ENCODE results near the gene TMEM191C. TPM values are rescaled to one million over a fixed set of nuclear protein-coding genes. Genes with fewer than 3 reads are reported as not detected.
"Not testable (repeated sequence)": the region's sequence is repeated elsewhere in the genome, so short reads cannot be mapped to it uniquely, and the experiment has no call there.

Gene TMEM191C
- total RNA-seq, 2 donors from 2014 or later, result 0.33 TPM; not detected in 1

DNA sequence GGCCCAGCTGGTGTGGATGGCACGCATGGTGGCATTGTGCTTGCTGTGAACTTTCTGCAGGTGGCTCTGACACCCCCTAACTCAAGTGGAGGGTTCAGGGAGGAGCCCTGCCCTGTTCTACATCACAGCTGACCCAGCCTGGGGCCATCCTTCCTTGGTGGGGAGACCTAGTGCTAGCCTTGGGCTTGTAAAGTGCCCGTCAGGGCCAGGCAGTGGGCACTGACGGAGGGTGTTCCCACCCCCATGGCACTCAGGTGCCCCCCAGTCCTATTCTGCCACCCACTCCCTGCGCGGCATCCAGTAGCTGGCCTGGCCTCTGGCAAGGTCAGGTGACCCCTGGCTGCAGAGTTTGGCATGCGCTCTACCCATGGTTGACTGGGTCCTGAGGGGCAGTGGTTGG, 26.0 kb upstream of the TMEM191C start:
- H3K27me3 ChIP-seq; H3K4me3 ChIP-seq; intact Hi-C loops (cut with DNase I); ATAC-seq; H3K9me3 ChIP-seq; H3K36me3 ChIP-seq (replicated peaks in 1 of 2; ENCODE audit: insufficient read depth in 1 of 2, low read depth in 2 of 2); H3K27ac ChIP-seq: not testable (repeated sequence)
- H3K4me1 ChIP-seq, result peaks cover 13% of the 10 kb centered on the region
- WGBS, 2 donors, result no CpG with 5 or more reads among the region's 6 CpGs
- DNase-seq, result peak in 1 of 4 donors; percentile 9

DNA sequence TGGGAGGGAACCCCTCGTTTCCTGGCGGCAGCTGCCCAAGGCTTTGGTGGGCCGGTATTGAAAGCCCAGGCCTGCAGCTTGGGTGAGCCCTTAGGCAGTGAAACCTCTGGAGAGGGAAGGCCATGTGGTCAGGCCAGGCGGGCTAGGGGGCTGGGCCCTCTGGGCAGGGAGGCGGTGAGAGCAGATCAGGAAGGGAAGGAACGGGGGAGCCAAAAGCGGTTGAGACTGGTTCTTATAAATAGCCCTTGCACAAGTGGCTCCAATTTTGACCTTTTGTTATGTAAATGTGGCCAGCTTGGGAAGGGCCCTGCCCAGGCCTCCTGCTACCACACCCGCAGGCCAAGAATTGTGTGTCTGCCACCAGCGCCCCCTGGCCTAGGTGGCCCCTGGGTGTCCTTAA, 25.1 kb upstream of the TMEM191C start:
- ATAC-seq; H3K9me3 ChIP-seq; intact Hi-C loops (cut with DNase I); H3K27ac ChIP-seq; H3K4me3 ChIP-seq; H3K27me3 ChIP-seq; DNase-seq: not testable (repeated sequence)
- WGBS, 2 donors, result no CpG with 5 or more reads among the region's 9 CpGs
- peaks cover 11% of the 10 kb centered on the region for H3K4me1 ChIP-seq
- peaks cover 0 to 10% of the 10 kb centered on the region in 2 donors for H3K36me3 ChIP-seq (replicated peaks in 1 of 2; ENCODE audit: insufficient read depth in 1 of 2, low read depth in 2 of 2)

DNA sequence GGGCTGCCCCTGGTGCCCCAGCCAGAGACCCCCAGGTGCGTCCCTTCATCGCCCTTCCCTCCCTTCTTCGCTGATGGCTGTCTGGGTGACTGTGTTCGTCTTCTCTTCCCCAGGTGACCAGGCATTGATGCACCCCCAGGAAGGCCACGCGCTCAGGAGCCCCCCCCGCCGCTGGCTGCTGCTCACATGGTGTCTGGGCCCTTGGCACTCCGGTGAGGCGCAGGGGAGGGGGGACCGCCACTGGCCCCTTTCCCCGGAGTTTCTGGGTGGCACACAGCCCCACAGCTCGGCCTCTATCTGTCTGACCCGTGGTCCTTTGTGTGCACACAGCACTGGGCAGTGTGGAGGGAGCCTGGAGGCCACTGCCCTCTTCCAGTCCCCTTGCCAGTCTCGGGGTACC, 24.5 kb upstream of the TMEM191C start:
- not testable (repeated sequence) for H3K27ac ChIP-seq
- 80 to 100% methylated on average over 1 of the region's 15 CpGs for WGBS, 2 donors

DNA sequence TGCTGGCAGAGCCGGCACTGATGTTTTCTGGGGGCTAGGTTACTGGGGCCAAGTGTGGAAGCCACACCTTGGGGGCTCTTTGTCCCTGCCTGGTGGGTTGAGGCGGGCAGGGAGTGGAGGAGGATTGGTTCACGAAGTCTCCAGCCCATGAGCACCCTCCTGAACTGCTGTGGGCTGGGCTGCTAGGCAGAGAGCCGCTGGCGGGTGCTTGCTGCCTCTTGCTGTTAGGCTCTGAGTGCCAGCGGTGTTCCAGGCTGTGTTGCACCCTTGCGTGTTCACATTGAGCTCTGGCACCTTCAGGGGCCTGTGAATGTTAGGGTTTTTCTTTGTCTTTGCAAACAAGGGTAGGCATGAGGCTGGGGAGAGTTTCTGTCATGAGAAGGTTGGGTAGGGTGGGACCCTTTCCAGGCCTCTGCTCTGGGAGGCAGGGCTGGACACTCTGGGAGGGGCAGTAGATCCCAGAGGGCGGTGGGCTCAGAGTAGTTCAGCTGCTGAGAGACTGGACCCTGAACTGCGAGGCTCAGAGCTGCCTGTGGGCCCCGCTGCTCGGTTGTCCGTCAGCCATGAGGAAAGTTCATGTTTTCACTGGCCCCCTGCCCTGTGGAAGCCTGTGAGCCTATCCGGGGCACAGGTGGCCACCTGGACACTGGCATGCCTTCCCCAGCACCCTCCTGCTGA, 24.0 kb upstream of the TMEM191C start:
- Histone ChIP-seq H3K27me3 (no peaks in the 10 kb centered on the region), H3K27ac (no peak overlapping the region), H3K36me3 (replicated peaks in 1 of 2; ENCODE audit: insufficient read depth in 1 of 2, low read depth in 2 of 2) (peaks cover 0 to 10% of the 10 kb centered on the region in 2 donors), H3K4me1 (peaks cover 21% of the 10 kb centered on the region), H3K4me3 (no peak overlapping the region), H3K9me3 (no peaks in the 10 kb centered on the region)
- no peak for TF ChIP-seq POLR2A (IDR thresholded peaks at IDR 0.05)
- TF ChIP-seq, protein P1, sequence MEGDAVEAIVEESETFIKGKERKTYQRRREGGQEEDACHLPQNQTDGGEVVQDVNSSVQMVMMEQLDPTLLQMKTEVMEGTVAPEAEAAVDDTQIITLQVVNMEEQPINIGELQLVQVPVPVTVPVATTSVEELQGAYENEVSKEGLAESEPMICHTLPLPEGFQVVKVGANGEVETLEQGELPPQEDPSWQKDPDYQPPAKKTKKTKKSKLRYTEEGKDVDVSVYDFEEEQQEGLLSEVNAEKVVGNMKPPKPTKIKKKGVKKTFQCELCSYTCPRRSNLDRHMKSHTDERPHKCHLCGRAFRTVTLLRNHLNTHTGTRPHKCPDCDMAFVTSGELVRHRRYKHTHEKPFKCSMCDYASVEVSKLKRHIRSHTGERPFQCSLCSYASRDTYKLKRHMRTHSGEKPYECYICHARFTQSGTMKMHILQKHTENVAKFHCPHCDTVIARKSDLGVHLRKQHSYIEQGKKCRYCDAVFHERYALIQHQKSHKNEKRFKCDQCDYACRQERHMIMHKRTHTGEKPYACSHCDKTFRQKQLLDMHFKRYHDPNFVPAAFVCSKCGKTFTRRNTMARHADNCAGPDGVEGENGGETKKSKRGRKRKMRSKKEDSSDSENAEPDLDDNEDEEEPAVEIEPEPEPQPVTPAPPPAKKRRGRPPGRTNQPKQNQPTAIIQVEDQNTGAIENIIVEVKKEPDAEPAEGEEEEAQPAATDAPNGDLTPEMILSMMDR (IDR thresholded peaks at IDR 0.05), result no peak
- intact Hi-C loops (cut with DNase I), result no loop called here
- DNase-seq (peak in 3 of 4 donors; percentile 2 to 11 (median 10)), ATAC-seq (no peak)
- 74 to 91% methylated on average over 11 to 12 of the region's 13 CpGs for WGBS, 2 donors

More for the DNA sequence above, 24.5 kb upstream of the TMEM191C start:
- H3K9me3 ChIP-seq; H3K4me3 ChIP-seq; H3K27me3 ChIP-seq; intact Hi-C loops (cut with DNase I); ATAC-seq: not testable (repeated sequence)
- peaks cover 0 to 10% of the 10 kb centered on the region in 2 donors for H3K36me3 ChIP-seq (replicated peaks in 1 of 2; ENCODE audit: insufficient read depth in 1 of 2, low read depth in 2 of 2)
- peaks cover 16% of the 10 kb centered on the region for H3K4me1 ChIP-seq
- peak in 3 of 4 donors; percentile 2 to 18 (median 5) for DNase-seq

DNA sequence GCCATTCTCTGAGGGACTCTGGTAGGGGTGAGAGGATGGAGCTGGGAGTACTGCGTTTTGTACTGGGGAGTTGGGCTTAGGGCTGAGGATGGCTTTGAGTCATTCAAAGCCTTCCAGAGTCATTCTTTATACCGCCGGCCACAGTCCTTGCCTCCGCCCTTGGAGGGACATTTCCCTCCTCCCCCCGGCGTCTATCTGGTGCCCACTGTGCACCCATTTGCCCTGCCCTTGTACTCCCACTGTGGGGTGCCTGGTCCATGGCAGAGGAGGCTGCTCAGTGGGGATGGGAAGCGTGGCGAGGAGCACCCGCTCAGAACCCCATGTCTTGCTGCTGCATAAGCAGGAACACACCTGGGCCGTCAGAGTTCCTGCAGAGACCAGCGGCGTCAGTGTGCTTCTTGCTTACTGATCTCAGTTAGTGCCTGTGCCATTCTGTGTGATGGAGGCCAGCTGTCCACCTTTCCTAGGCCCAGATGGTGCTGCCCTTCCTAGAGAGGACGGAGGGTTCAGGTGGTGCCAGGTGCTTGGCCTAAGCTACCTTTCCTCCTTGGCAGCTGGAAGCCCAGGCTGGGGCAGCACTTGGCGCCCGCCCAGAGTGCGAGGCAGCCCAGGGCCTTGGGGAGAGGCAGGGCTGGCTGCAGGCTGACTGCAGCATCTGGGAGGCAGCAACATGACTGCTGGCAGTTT, 23.3 kb upstream of the TMEM191C start:
- H3K36me3 ChIP-seq (replicated peaks in 1 of 2; ENCODE audit: insufficient read depth in 1 of 2, low read depth in 2 of 2), result peaks cover 0 to 10% of the 10 kb centered on the region in 2 donors
- intact Hi-C loops (cut with DNase I), result no loop called here
- peak; percentile 58 to 89 (median 82) for DNase-seq
- WGBS, 2 donors, result 60 to 96% methylated on average over 7 to 11 of the region's 16 CpGs
- H3K4me1 ChIP-seq, result peaks cover 26% of the 10 kb centered on the region
- no peaks in the 10 kb centered on the region for H3K9me3 ChIP-seq
- no peak overlapping the region for H3K27ac ChIP-seq
- no peak for TF ChIP-seq POLR2A (IDR thresholded peaks at IDR 0.05)
- TF ChIP-seq, protein P1 (IDR thresholded peaks at IDR 0.05), result no peak
- H3K4me3 ChIP-seq, result no peak overlapping the region
- ATAC-seq, result no peak
- H3K27me3 ChIP-seq, result no peaks in the 10 kb centered on the region

DNA sequence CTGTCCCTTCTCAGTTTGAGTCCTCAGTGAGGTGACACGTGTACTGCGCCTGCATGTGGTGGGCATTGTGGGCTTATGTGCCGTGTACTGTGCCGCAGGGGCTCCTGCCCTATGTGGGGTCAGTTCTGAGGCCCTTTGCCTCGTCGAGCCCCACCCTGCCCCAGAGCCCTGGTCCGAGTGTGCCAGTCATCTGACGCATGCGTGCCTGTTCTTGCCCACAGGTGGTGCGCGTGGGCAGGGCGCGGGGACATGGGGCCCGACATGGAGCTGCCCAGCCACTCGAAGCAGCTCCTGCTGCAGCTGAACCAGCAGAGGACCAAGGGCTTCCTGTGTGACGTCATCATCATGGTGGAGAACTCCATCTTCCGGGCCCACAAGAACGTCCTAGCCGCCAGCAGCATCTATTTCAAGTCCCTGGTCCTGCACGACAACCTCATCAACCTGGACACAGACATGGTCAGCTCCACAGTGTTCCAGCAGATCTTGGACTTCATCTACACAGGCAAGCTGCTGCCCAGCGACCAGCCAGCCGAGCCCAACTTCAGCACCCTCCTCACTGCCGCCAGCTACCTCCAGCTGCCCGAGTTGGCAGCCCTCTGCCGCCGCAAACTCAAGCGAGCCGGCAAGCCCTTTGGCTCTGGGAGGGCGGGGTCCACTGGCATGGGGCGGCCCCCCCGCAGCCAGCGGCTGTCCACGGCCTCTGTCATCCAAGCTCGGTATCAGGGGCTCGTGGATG, 22.3 kb upstream of the TMEM191C start:
- 89 to 100% methylated on average over 4 to 29 of the region's 35 CpGs for WGBS, 2 donors
- Histone ChIP-seq H3K4me3 (no peak overlapping the region), H3K4me1 (peaks cover 26% of the 10 kb centered on the region), H3K27me3 (no peaks in the 10 kb centered on the region), H3K27ac (no peak overlapping the region), H3K9me3 (no peaks in the 10 kb centered on the region), H3K36me3 (replicated peaks in 1 of 2; ENCODE audit: insufficient read depth in 1 of 2, low read depth in 2 of 2) (peaks cover 0 to 10% of the 10 kb centered on the region in 2 donors)
- TF ChIP-seq POLR2A (IDR thresholded peaks at IDR 0.05), result no peak
- TF ChIP-seq, protein P1 (IDR thresholded peaks at IDR 0.05), result no peak
- DNase-seq (peak in 3 of 4 donors; percentile 1 to 10 (median 5)), ATAC-seq (no peak)
- intact Hi-C loops (cut with DNase I), result no loop called here
